NB4 (cell line): ENCODE results near the gene ARVCF.

Source experiments
- DNase-seq: peaks from one replicate; pipeline ENCODE4 v3.0.0; 2010; ENCODE audit warnings: low read depth
- H3K4me3 ChIP-seq: one replicate; pipeline ENCODE4 v1.5.1; 2011; ENCODE audit warnings: mild to moderate bottlenecking, low read depth, low read length, moderate library complexity
- CTCF ChIP-seq: IDR thresholded peaks from one replicate; pipeline ENCODE4 v1.5.1; 2012; ENCODE audit warnings: low read depth, low read length
- MAX ChIP-seq: IDR thresholded peaks from 2 replicates; pipeline ENCODE4 v1.6.1; 2011; ENCODE audit warnings: low read depth, low read length
- MYC ChIP-seq: IDR thresholded peaks from 2 replicates; pipeline ENCODE4 v1.6.1; 2011; ENCODE audit warnings: low read depth, low read length
- POLR2A ChIP-seq: IDR thresholded peaks from 2 replicates; pipeline ENCODE4 v1.6.1; 2011; ENCODE audit warnings: mild to moderate bottlenecking; ENCODE audit not compliant: insufficient read length; ENCODE audit errors: extremely low read depth

ARVCF gene

GRCh38 chr22:19987394-19988306 lies 29.0 kb downstream of the ARVCF start:
- no peak for DNase-seq
- no peak for TF ChIP-seq CTCF
- no peak for TF ChIP-seq MYC
- no peak for TF ChIP-seq POLR2A
- no peak for TF ChIP-seq MAX
- H3K4me3 ChIP-seq, result no peak overlapping the region

GRCh38 chr22:19986410-19987341 lies 29.9 kb downstream of the ARVCF start:
- DNase-seq, result peak; percentile 75
- H3K4me3 ChIP-seq, result peak overlapping the region; percentile 21
- TF ChIP-seq MAX (no peak), POLR2A (no peak), MYC (no peak), CTCF (no peak)

GRCh38 chr22:19986011-19986409 lies 30.6 kb downstream of the ARVCF start:
- no peak overlapping the region for H3K4me3 ChIP-seq
- DNase-seq, result no peak
- TF ChIP-seq POLR2A, result no peak
- no peak for TF ChIP-seq MAX
- TF ChIP-seq MYC, result no peak
- TF ChIP-seq CTCF, result no peak

GRCh38 chr22:19984851-19985811 lies 31.5 kb downstream of the ARVCF start:
- no peak for DNase-seq
- TF ChIP-seq MYC (no peak), POLR2A (no peak), MAX (no peak), CTCF (no peak)

GRCh38 chr22:19984201-19984753 lies 32.3 kb downstream of the ARVCF start:
- no peak overlapping the region for H3K4me3 ChIP-seq
- DNase-seq, result no peak
- TF ChIP-seq POLR2A (no peak), MYC (no peak), MAX (no peak), CTCF (no peak)

More at GRCh38 chr22:19984851-19985811, 31.5 kb downstream of the ARVCF start:
- H3K4me3 ChIP-seq, result no peak overlapping the region
